SK-N-SH (cell line): Measurements from ENCODE around the gene TAC4. TPM values are rescaled to one million over a fixed set of nuclear protein-coding genes. Genes with fewer than 3 reads are reported as not detected.

Experiments used
- CTCF ChIA-PET: fragments of 300-600, 350-600 bp; formaldehyde crosslinking; extraction: SDS; loops from one replicate; lab custom pipeline; 2021; lab: Yijun Ruan, JAX
- POLR2A ChIA-PET: fragments of 350-600 bp; sonication (Branson Sonifier 250); formaldehyde crosslinking; extraction: SDS; loops from one replicate; lab custom pipeline; 2020; ENCODE audit warnings: antibody characterized with exemption, inconsistent platforms; lab: Yijun Ruan, JAX
- DNase-seq: peaks from one replicate; pipeline ENCODE4 v3.0.0; 2012
- H2AFZ ChIP-seq: fragments of 200-600 bp; sonication (generic); 2 replicates; pipeline ENCODE4 v1.8.1; 2016; ENCODE audit warnings: antibody characterized with exemption, mild to moderate bottlenecking, low read depth
- H3F3A ChIP-seq: fragments of 200-600 bp; sonication (generic); replicated peaks from 2 replicates; pipeline ENCODE3; 2016; ENCODE audit warnings: antibody characterized with exemption, mild to moderate bottlenecking; ENCODE audit not compliant: insufficient read depth
- H3K27ac ChIP-seq, 2 experiments: fragments of 200-500 bp in 1 of 2; fragments of 200-600 bp in 1 of 2; sonication (Bioruptor generic) in 1 of 2; sonication (generic), shearing (Covaris generic) in 1 of 2; 2 replicates each; pipeline versions ENCODE4 v1.5.1 to v1.6.1; 2014 to 2016; ENCODE audit warnings: low read depth in 2 of 2, inconsistent platforms in 1 of 2, low read length in 1 of 2, mild to moderate bottlenecking in 1 of 2, mixed read lengths in 1 of 2
- H3K27me3 ChIP-seq: fragments of 200-600 bp; sonication (generic), shearing (Covaris generic); 2 replicates; pipeline ENCODE4 v1.6.1; 2016; ENCODE audit warnings: mixed run types; ENCODE audit not compliant: insufficient read depth
- H3K36me3 ChIP-seq, 2 experiments: fragments of 200-500 bp in 1 of 2; fragments of 200-600 bp in 1 of 2; sonication (Bioruptor generic) in 1 of 2; sonication (generic) in 1 of 2; replicated peaks in 1 of 2; 2 replicates each; pipeline versions ENCODE3 to v1.5.1; 2014 to 2016; ENCODE audit warnings: low read length in 1 of 2, mild to moderate bottlenecking in 1 of 2; ENCODE audit not compliant: insufficient read depth in 2 of 2, control insufficient read depth in 1 of 2
- H3K4me1 ChIP-seq, 2 experiments: fragments of 200-500 bp in 1 of 2; fragments of 200-600 bp in 1 of 2; sonication (Bioruptor generic) in 1 of 2; sonication (generic), shearing (Covaris generic) in 1 of 2; 2 replicates each; pipeline versions ENCODE4 v1.5.1 to v1.6.1; 2014 to 2016; ENCODE audit warnings: low read depth in 1 of 2, low read length in 1 of 2, mixed run types in 1 of 2; ENCODE audit not compliant: insufficient read depth in 2 of 2, control insufficient read depth in 1 of 2
- H3K4me2 ChIP-seq: fragments of 200-600 bp; sonication (generic), shearing (Covaris generic); 2 replicates; pipeline ENCODE4 v1.6.1; 2017; ENCODE audit warnings: mixed run types
- H3K4me3 ChIP-seq, 2 experiments: fragments of 200-500 bp in 1 of 2; fragments of 200-600 bp in 1 of 2; sonication (Bioruptor generic) in 1 of 2; sonication (generic), shearing (Covaris generic) in 1 of 2; 2 replicates each; pipeline versions ENCODE4 v1.5.1 to v1.8.1; 2014 to 2016; ENCODE audit warnings: low read depth in 2 of 2, inconsistent platforms in 1 of 2, low read length in 1 of 2, mild to moderate bottlenecking in 1 of 2, mixed read lengths in 1 of 2, moderate library complexity in 1 of 2
- H3K79me2 ChIP-seq: fragments of 200-600 bp; sonication (generic); 2 replicates; pipeline ENCODE4 v1.8.1; 2017; ENCODE audit warnings: mild to moderate bottlenecking; ENCODE audit not compliant: insufficient read depth
- H3K9ac ChIP-seq: fragments of 200-600 bp; sonication (generic); 2 replicates; pipeline ENCODE4 v1.6.1; 2017; ENCODE audit warnings: mixed run types
- H3K9me2 ChIP-seq: fragments of 200-600 bp; sonication (generic); 2 replicates; pipeline ENCODE4 v1.6.1; 2017; ENCODE audit warnings: mixed run types
- H3K9me3 ChIP-seq: fragments of 200-600 bp; sonication (generic); 2 replicates; pipeline ENCODE4 v1.6.1; 2017; ENCODE audit warnings: mixed run types, mild to moderate bottlenecking, moderate library complexity
- H4K20me1 ChIP-seq: fragments of 200-600 bp; sonication (generic); 2 replicates; pipeline ENCODE4 v1.6.1; 2017; ENCODE audit warnings: mild to moderate bottlenecking, mixed run types; ENCODE audit not compliant: insufficient read depth
- CHD2 ChIP-seq: fragments of 150-350 bp; IDR thresholded peaks from 2 replicates; pipeline ENCODE4 v1.6.1; 2018; ENCODE audit warnings: low read length; ENCODE audit not compliant: partially characterized antibody
- CTCF ChIP-seq: fragments of 200-600 bp; sonication (generic); IDR thresholded peaks from 2 replicates; pipeline ENCODE4 v1.6.1; 2017; ENCODE audit warnings: antibody characterized with exemption, mild to moderate bottlenecking, moderate library complexity
- ELF1 ChIP-seq: IDR thresholded peaks from 2 replicates; pipeline ENCODE4 v1.4.0; 2012
- EZH2phosphoT487 ChIP-seq: fragments of 200-600 bp; sonication (generic); IDR thresholded peaks from 2 replicates; pipeline ENCODE4 v1.6.1; 2017; ENCODE audit warnings: low read depth, mixed run types, mild to moderate bottlenecking, antibody characterized with exemption, moderate library complexity, borderline replicate concordance
- FOSL2 ChIP-seq: IDR thresholded peaks from 2 replicates; pipeline ENCODE4 v1.4.0; 2012; ENCODE audit warnings: low read depth, mild to moderate bottlenecking, moderate library complexity, borderline replicate concordance
- FOXJ3 ChIP-seq: sonication (generic); formaldehyde crosslinking; IDR thresholded peaks from 2 replicates; pipeline ENCODE4 v1.5.1; 2020; ENCODE audit warnings: mild to moderate bottlenecking, missing genetic modification reagents
- FOXM1 ChIP-seq: IDR thresholded peaks from 2 replicates; pipeline ENCODE4 v1.4.0; 2012; ENCODE audit warnings: low read depth, mild to moderate bottlenecking
- GABPA ChIP-seq: IDR thresholded peaks from 2 replicates; pipeline ENCODE4 v1.4.0; 2012; ENCODE audit warnings: low read depth, mild to moderate bottlenecking
- GATA2 ChIP-seq: sonication (generic); formaldehyde crosslinking; IDR thresholded peaks from 2 replicates; pipeline ENCODE4 v1.5.0; 2020; ENCODE audit warnings: mild to moderate bottlenecking, missing genetic modification reagents
- IRF3 ChIP-seq: fragments of 150-350 bp; IDR thresholded peaks from 2 replicates; pipeline ENCODE4 v1.6.1; 2016; ENCODE audit warnings: mild to moderate bottlenecking, low read depth, low read length
- JUND ChIP-seq: IDR thresholded peaks from 2 replicates; pipeline ENCODE4 v1.4.0; 2012
- MAX ChIP-seq: IDR thresholded peaks from 2 replicates; pipeline ENCODE4 v1.4.0; 2012; ENCODE audit warnings: low read depth
- MEF2A ChIP-seq: IDR thresholded peaks from 2 replicates; pipeline ENCODE4 v1.4.0; 2012; ENCODE audit warnings: low read depth, borderline replicate concordance
- MXI1 ChIP-seq: IDR thresholded peaks from 2 replicates; pipeline ENCODE4 v1.6.1; 2012; ENCODE audit warnings: mild to moderate bottlenecking, low read depth, low read length, improper control_type of control experiment
- NRF1 ChIP-seq: IDR thresholded peaks from 2 replicates; pipeline ENCODE4 v1.6.1; 2012; ENCODE audit warnings: low read depth, mild to moderate bottlenecking, low read length
- PBX3 ChIP-seq: IDR thresholded peaks from 2 replicates; pipeline ENCODE4; 2012
- RAD21 ChIP-seq: IDR thresholded peaks from 2 replicates; pipeline ENCODE4 v1.6.1; 2012; ENCODE audit warnings: mild to moderate bottlenecking, low read length
- RCOR1 ChIP-seq: fragments of 150-350 bp; IDR thresholded peaks from 2 replicates; pipeline ENCODE4 v1.6.1; 2017; ENCODE audit warnings: antibody characterized with exemption, low read length
- REST ChIP-seq: IDR thresholded peaks from 2 replicates; pipeline ENCODE4 v1.6.1; 2012; ENCODE audit warnings: mild to moderate bottlenecking, low read depth, low read length, moderate library complexity
- RXRA ChIP-seq: IDR thresholded peaks from 2 replicates; pipeline ENCODE4 v1.4.0; 2012; ENCODE audit warnings: low read depth, mild to moderate bottlenecking, borderline replicate concordance
- SIN3A ChIP-seq: IDR thresholded peaks from 2 replicates; pipeline ENCODE4 v1.6.1; 2012; ENCODE audit warnings: low read depth, mild to moderate bottlenecking, low read length, moderate library complexity, borderline replicate concordance
- SMC3 ChIP-seq: IDR thresholded peaks from 2 replicates; pipeline ENCODE4 v1.6.1; 2012; ENCODE audit warnings: low read depth, low read length, improper control_type of control experiment
- TCF12 ChIP-seq: IDR thresholded peaks from 2 replicates; pipeline ENCODE4 v1.4.0; 2012
- USF1 ChIP-seq: IDR thresholded peaks from 2 replicates; pipeline ENCODE4 v1.4.0; 2012; ENCODE audit warnings: low read depth, borderline replicate concordance
- YY1 ChIP-seq: IDR thresholded peaks from 2 replicates; pipeline ENCODE4 v1.4.0; 2012; ENCODE audit warnings: low read depth, mild to moderate bottlenecking
- WGBS: methylation state at CpG from one replicate; pipeline ENCODE4 v1.1.6; 2017; ENCODE audit warnings: low lambda C conversion rate; 5-methylcytosine and 5-hydroxymethylcytosine counted together
- polyA plus RNA-seq, 3 experiments: library from polyadenylated mRNA; depleted of rRNA; stranded (reverse); fragments of >200 nt; gene quantifications; 2 replicates each; pipeline ENCODE4 v1.2.3, GENCODE V29; 2012

TAC4 gene
- polyA plus RNA-seq, 1 of the 3 experiments (the other 2 are of a cell fraction) = not detected

- POLR2A ChIA-PET = interaction anchor here (0.5 to 2.5 kb wide), 8 partner anchors 11 to 850 kb away, joined by 3 to 15 read pairs (median 4); partner anchors contain the start of genes FAM117A and SLC35B1
- peak; percentile 98 for DNase-seq
- peak within 1 kb of the TSS; percentile 96 to 97 for H3K27ac ChIP-seq
- peak within 1 kb of the TSS; percentile 99 for H3K9ac ChIP-seq
- H3K4me1 ChIP-seq = peaks cover 13 to 16% of the 10 kb centered on the region in 2 experiments
- peak within 1 kb of the TSS; percentile 92 to 99 for H3K4me3 ChIP-seq
- no peaks in the 10 kb centered on the region for H3K9me2 ChIP-seq
- no peaks in the 10 kb centered on the region for H3K9me3 ChIP-seq
- peaks cover 21 to 34% of the 10 kb centered on the region in 2 experiments for H3K36me3 ChIP-seq
- H3K4me2 ChIP-seq = peak within 1 kb of the TSS; percentile 91
- H3K27me3 ChIP-seq = no peaks in the 10 kb centered on the region
- peaks cover 49% of the 10 kb centered on the region for H3K79me2 ChIP-seq
- CTCF ChIA-PET = interaction anchor here (1.0 to 2.0 kb wide), 11 partner anchors 9 to 306 kb away, joined by 3 to 11 read pairs (median 4); no protein-coding TSS in a partner anchor
- peak within 1 kb of the TSS; percentile 95 for H2AFZ ChIP-seq
- 0% methylated on average over 46 of the region's 59 CpGs for WGBS
- H4K20me1 ChIP-seq = peaks cover 45% of the 10 kb centered on the region
- no peaks in the 10 kb centered on the region for H3F3A ChIP-seq
- TF ChIP-seq IRF3 = peak; percentile 99
- peak; percentile 40; the same call in 1 of the 2 replicates for TF ChIP-seq MXI1
- TF ChIP-seq FOXJ3 = no peak
- TF ChIP-seq PBX3 = peak; percentile 99
- TF ChIP-seq MAX = peak; percentile 59
- no peak for TF ChIP-seq FOSL2
- TF ChIP-seq USF1 = peak; percentile 94
- TF ChIP-seq GABPA = peak; percentile 82
- TF ChIP-seq JUND = no peak
- no peak for TF ChIP-seq MEF2A
- peak; percentile 95 for TF ChIP-seq ELF1
- TF ChIP-seq RCOR1 = no peak
- TF ChIP-seq GATA2 (CRISPR knock-in tag) = no peak
- TF ChIP-seq NRF1 = peak; percentile 82
- no peak; the same call in 1 of the 2 replicates for TF ChIP-seq TCF12
- TF ChIP-seq CTCF = no peak
- no peak for TF ChIP-seq RXRA
- TF ChIP-seq SMC3 = no peak
- no peak for TF ChIP-seq FOXM1
- TF ChIP-seq REST = no peak
- TF ChIP-seq SIN3A = peak; percentile 57
- no peak for TF ChIP-seq RAD21
- TF ChIP-seq CHD2 = peak; percentile 97
- no peak for TF ChIP-seq EZH2phosphoT487
- peak; percentile 100 for TF ChIP-seq YY1
These were observed 59.2 kb downstream of the TAC4 start, which contains the start of gene KAT7 for GRCh38 chr17:49788478-49789242. TSS of gene KAT7 (plus strand) at chr17:49788681. CDS start at chr17:49788835, 154 bp downstream.
